IMR-90 (cell line): ENCODE data around the gene PKHD1. TPM values are rescaled to one million over a fixed set of nuclear protein-coding genes. Genes with fewer than 3 reads are reported as not detected.

Experiments
- ATAC-seq: fragments of 200-7000 bp; cut with Tn5 transposase; 2 replicates; pipeline ENCODE4 v1.9.1; 2020; ENCODE audit warnings: low read depth, mild to moderate bottlenecking, moderate library complexity
- BruUV-seq: library from RNA; stranded (reverse); fragments of 400-500 nt; replicated peaks from 2 replicates; lab custom pipeline; 2021; lab: Mats Ljungman, UMichigan
- CTCF ChIA-PET: fragments of 300-600 bp; formaldehyde crosslinking; extraction: SDS; loops from one replicate; lab custom pipeline; 2021; ENCODE audit warnings: antibody characterized with exemption; lab: Yijun Ruan, JAX
- POLR2A ChIA-PET: fragments of 300-600 bp; sonication (Branson Sonifier 250); formaldehyde crosslinking; loops from one replicate; lab custom pipeline; 2022; ENCODE audit warnings: antibody characterized with exemption; ENCODE audit not compliant: unreplicated experiment; lab: Charles Lee
- DNase-seq: peaks from one replicate; pipeline ENCODE4 v3.0.0; 2013
- H2AFZ ChIP-seq: replicated peaks from 2 replicates; pipeline ENCODE3; 2013; ENCODE audit warnings: low read length, mild to moderate bottlenecking; ENCODE audit not compliant: poor library complexity
- H2AK5ac ChIP-seq: 2 replicates; pipeline ENCODE4 v1.6.1; 2013; ENCODE audit warnings: low read depth, low read length, inconsistent platforms
- H2AK9ac ChIP-seq: replicated peaks from 2 replicates; pipeline ENCODE3; 2013; ENCODE audit warnings: mild to moderate bottlenecking, low read depth, low read length, moderate library complexity; ENCODE audit not compliant: poor library complexity
- H2BK120ac ChIP-seq: 2 replicates; pipeline ENCODE4 v1.6.1; 2013; ENCODE audit warnings: low read depth, low read length, inconsistent platforms
- H2BK15ac ChIP-seq: 3 replicates; pipeline ENCODE4 v1.6.1; 2013; ENCODE audit warnings: low read depth, low read length, inconsistent platforms
- H2BK20ac ChIP-seq: 2 replicates; pipeline ENCODE4 v1.6.1; 2013; ENCODE audit warnings: low read depth, mild to moderate bottlenecking, inconsistent platforms, low read length, moderate library complexity
- H2BK5ac ChIP-seq: 2 replicates; pipeline ENCODE4 v1.6.1; 2013; ENCODE audit warnings: mild to moderate bottlenecking, low read depth, low read length, inconsistent platforms; ENCODE audit not compliant: poor library complexity, severe bottlenecking
- H3K14ac ChIP-seq: replicated peaks from 2 replicates; pipeline ENCODE4 v1.6.1; 2013; ENCODE audit warnings: low read depth, low read length, inconsistent platforms
- H3K18ac ChIP-seq: 2 replicates; pipeline ENCODE4 v1.6.1; 2013; ENCODE audit warnings: low read depth, low read length, control low read depth
- H3K23ac ChIP-seq: 2 replicates; pipeline ENCODE4 v1.6.1; 2013; ENCODE audit warnings: low read depth, low read length, inconsistent platforms
- H3K27ac ChIP-seq: 2 replicates; pipeline ENCODE4 v1.5.1; 2013; ENCODE audit warnings: mild to moderate bottlenecking, control low read depth, low read length; ENCODE audit not compliant: insufficient read depth
- H3K27me3 ChIP-seq: 2 replicates; pipeline ENCODE4 v1.6.1; 2013; ENCODE audit warnings: low read length; ENCODE audit not compliant: control insufficient read depth, insufficient read depth
- H3K36me3 ChIP-seq: 2 replicates; pipeline ENCODE4 v1.6.1; 2013; ENCODE audit warnings: low read length, mixed read lengths; ENCODE audit not compliant: control insufficient read depth, insufficient read depth
- H3K4ac ChIP-seq: 2 replicates; pipeline ENCODE4 v1.6.1; 2013; ENCODE audit warnings: low read depth, low read length, inconsistent platforms
- H3K4me1 ChIP-seq: 2 replicates; pipeline ENCODE4 v1.6.1; 2013; ENCODE audit warnings: low read length, mixed read lengths; ENCODE audit not compliant: control insufficient read depth, insufficient read depth
- H3K4me2 ChIP-seq: 2 replicates; pipeline ENCODE4 v1.6.1; 2013; ENCODE audit warnings: low read depth, mild to moderate bottlenecking, control low read depth, low read length, moderate library complexity
- H3K4me3 ChIP-seq: 2 replicates; pipeline ENCODE4 v1.5.1; 2013; ENCODE audit warnings: low read depth, mild to moderate bottlenecking, control low read depth, low read length, moderate library complexity; ENCODE audit not compliant: insufficient read depth
- H3K56ac ChIP-seq: 2 replicates; pipeline ENCODE4 v1.6.1; 2013; ENCODE audit warnings: low read length, inconsistent platforms; ENCODE audit not compliant: insufficient read depth; ENCODE audit errors: extremely low read depth
- H3K79me1 ChIP-seq, 2 experiments: 2 replicates each; pipeline ENCODE4 v1.6.1; 2013; ENCODE audit warnings: low read length in 2 of 2, inconsistent platforms in 1 of 2, low read depth in 1 of 2
- H3K9ac ChIP-seq: 2 replicates; pipeline ENCODE4 v1.6.1; 2013; ENCODE audit warnings: low read depth, low read length, control low read depth
- H3K9me1 ChIP-seq: 2 replicates; pipeline ENCODE4 v1.6.1; 2013; ENCODE audit warnings: low read length, inconsistent platforms; ENCODE audit not compliant: insufficient read depth
- H3K9me3 ChIP-seq: 2 replicates; pipeline ENCODE4 v1.6.1; 2013; ENCODE audit warnings: low read length; ENCODE audit not compliant: control insufficient read depth, insufficient read depth
- H4K20me1 ChIP-seq: 2 replicates; pipeline ENCODE4 v1.6.1; 2013; ENCODE audit warnings: low read length, inconsistent platforms; ENCODE audit not compliant: insufficient read depth
- H4K5ac ChIP-seq: 2 replicates; pipeline ENCODE4 v1.6.1; 2013; ENCODE audit warnings: mild to moderate bottlenecking, low read depth, low read length, control low read depth
- H4K8ac ChIP-seq, 2 experiments: 2 replicates each; pipeline ENCODE4 v1.6.1; 2013; ENCODE audit warnings: low read depth in 2 of 2, low read length in 2 of 2, control low read depth in 1 of 2, inconsistent platforms in 1 of 2
- H4K91ac ChIP-seq: 2 replicates; pipeline ENCODE4 v1.6.1; 2013; ENCODE audit warnings: low read depth, low read length, inconsistent platforms; ENCODE audit not compliant: insufficient read depth
- CEBPB ChIP-seq: IDR thresholded peaks from 2 replicates; pipeline ENCODE4 v1.6.1; 2012; ENCODE audit warnings: low read depth, low read length, improper control_type of control experiment
- CHD1 ChIP-seq: IDR thresholded peaks from 2 replicates; pipeline ENCODE4 v1.6.1; 2012; ENCODE audit warnings: low read depth, low read length, improper control_type of control experiment
- CTCF ChIP-seq: conservative IDR thresholded peaks from 2 replicates; pipeline ENCODE4 v1.5.1; 2012; ENCODE audit warnings: mild to moderate bottlenecking, low read depth, low read length, improper control_type of control experiment
- USF2 ChIP-seq: fragments of 150-350 bp; IDR thresholded peaks from 2 replicates; pipeline ENCODE4 v1.6.1; 2017; ENCODE audit warnings: mild to moderate bottlenecking, antibody characterized with exemption, low read length, low read depth
- WGBS, 2 experiments: methylation state at CpG; one replicate each; pipeline versions ENCODE4 v1.1.5 to v1.1.7; 2013; ENCODE audit warnings: missing lambda C conversion rate in 2 of 2; ENCODE audit not compliant: insufficient read length in 1 of 2; ENCODE audit errors: extremely low coverage in 2 of 2; 5-methylcytosine and 5-hydroxymethylcytosine counted together
- dilution Hi-C: fragments of 300-500 bp; cut with HindIII; formaldehyde crosslinking; loops from one replicate; pipeline ENCODE4 v1.14.3; 2018; ENCODE audit warnings: low sequenced_read_pairs; ENCODE audit not compliant: unreplicated experiment
- in situ Hi-C: fragments of 300-500 bp; cut with MboI; formaldehyde crosslinking; loops from 3 replicates; pipeline ENCODE4 v1.14.3; 2019; ENCODE audit warnings: low sequenced_read_pairs, inconsistent platforms, mixed read lengths
- intact Hi-C: fragments of 100-400 bp; cut with micrococcal nuclease; formaldehyde crosslinking; loops from 2 replicates; pipeline ENCODE4 v1.10.0; 2022
- polyA plus RNA-seq, 3 experiments: library from polyadenylated mRNA; depleted of rRNA; stranded (reverse); fragments of >200 nt; gene quantifications; 2 replicates each; pipeline ENCODE4 v1.2.3, GENCODE V29; 2012; ENCODE audit warnings: low replicate concordance in 1 of 3
- total RNA-seq: library from RNA; depleted of rRNA; stranded (reverse); fragments of >200 nt; gene quantifications from 2 replicates; pipeline ENCODE4 v1.2.3, GENCODE V29; 2012

PKHD1 gene
- total and polyA plus RNA-seq, 2 of the 4 experiments (the other 2 are of a cell fraction), result not detected

- intact Hi-C loops (no loop called here), in situ Hi-C loops (no loop called here), dilution Hi-C loops (no loop called here)
- Histone ChIP-seq H2BK15ac (no peak overlapping the region), H2AFZ (no peak overlapping the region), H3K18ac (no peak overlapping the region), H3K36me3 (no peaks in the 10 kb centered on the region), H3K27ac (no peak overlapping the region), H3K27me3 (no peaks in the 10 kb centered on the region), H3K14ac (no peak overlapping the region), H4K8ac (no peak overlapping the region), H4K20me1 (no peaks in the 10 kb centered on the region), H4K91ac (no peak overlapping the region), H3K4me2 (no peak overlapping the region), H2BK120ac (no peak overlapping the region), H3K79me1 (no peaks in the 10 kb centered on the region), H4K5ac (no peak overlapping the region), H3K4ac (no peak overlapping the region), H3K23ac (no peak overlapping the region), H2AK9ac (no peak overlapping the region), H3K4me3 (no peak overlapping the region), H2AK5ac (no peak overlapping the region), H3K9me1 (no peaks in the 10 kb centered on the region), H3K56ac (no peak overlapping the region), H3K4me1 (no peaks in the 10 kb centered on the region), H3K9ac (no peak overlapping the region), H2BK20ac (no peak overlapping the region), H2BK5ac (no peak overlapping the region), H3K9me3 (no peaks in the 10 kb centered on the region)
- no peak for TF ChIP-seq CTCF
- no peak for TF ChIP-seq CEBPB
- TF ChIP-seq CHD1, result no peak
- TF ChIP-seq USF2, result no peak
- ChIA-PET CTCF (interaction anchor here (1.0 kb wide), 1 partner anchor 31 kb away, joined by 3 read pairs; no protein-coding TSS in a partner anchor), POLR2A (no interaction called here)
- no peak for ATAC-seq
- BruUV-seq, result no TSS peak
- WGBS, 2 experiments, result no CpG with 5 or more reads among the region's 3 CpGs
- no peak for DNase-seq
Observed at GRCh38 chr6:51992876-51993275, 94.5 kb downstream of the PKHD1 start.
